Ectodermal cell (in vitro differentiated cells): ENCODE measurements around the gene SMURF1.

Experiments used
- H3K27ac ChIP-seq: 2 replicates; pipeline ENCODE4 v1.7.0; 2013; ENCODE audit warnings: mild to moderate bottlenecking, low read depth, low read length; ENCODE audit not compliant: insufficient read depth, poor library complexity, severe bottlenecking
- H3K27me3 ChIP-seq: 2 replicates; pipeline ENCODE4 v1.7.0; 2013; ENCODE audit warnings: mild to moderate bottlenecking, low read length; ENCODE audit not compliant: insufficient read depth, control insufficient read depth, poor library complexity, severe bottlenecking
- H3K36me3 ChIP-seq: one replicate; pipeline ENCODE4 v1.7.0; 2013; ENCODE audit warnings: low read length; ENCODE audit not compliant: control insufficient read depth, insufficient read depth
- H3K4me1 ChIP-seq: one replicate; pipeline ENCODE4 v1.7.0; 2013; ENCODE audit warnings: low read length; ENCODE audit not compliant: control insufficient read depth, insufficient read depth
- H3K4me3 ChIP-seq: 2 replicates; pipeline ENCODE4 v1.7.0; 2013; ENCODE audit warnings: low read depth, low read length, control low read depth; ENCODE audit not compliant: insufficient read depth
- H3K9me3 ChIP-seq: 2 replicates; pipeline ENCODE4 v1.7.0; 2013; ENCODE audit warnings: mild to moderate bottlenecking, low read length, moderate library complexity; ENCODE audit not compliant: control insufficient read depth
- WGBS, 2 experiments: methylation state at CpG; one replicate each; pipeline ENCODE4 v1.1.7; 2013; ENCODE audit warnings: missing lambda C conversion rate in 2 of 2; 5-methylcytosine and 5-hydroxymethylcytosine counted together

The SMURF1 gene

GRCh38 chr7:99041526-99041925 is 102.4 kb downstream of the SMURF1 start:
- H3K27ac ChIP-seq, result no peak overlapping the region
- WGBS, 2 experiments, result 93 to 95% methylated on average over 11 of the region's 11 CpGs
- H3K36me3 ChIP-seq, result peaks cover 32% of the 10 kb centered on the region

GRCh38 chr7:99040104-99040958 is 103.6 kb downstream of the SMURF1 start:
- Histone ChIP-seq H3K27ac (no peak overlapping the region), H3K4me1 (no peaks in the 10 kb centered on the region), H3K36me3 (peaks cover 39% of the 10 kb centered on the region), H3K27me3 (no peaks in the 10 kb centered on the region), H3K9me3 (no peaks in the 10 kb centered on the region), H3K4me3 (no peak overlapping the region)
- WGBS, 2 experiments, result 80 to 83% methylated on average over 31 of the region's 31 CpGs

More at GRCh38 chr7:99041526-99041925, 102.4 kb downstream of the SMURF1 start:
- Histone ChIP-seq H3K4me3 (no peak overlapping the region), H3K9me3 (no peaks in the 10 kb centered on the region), H3K4me1 (no peaks in the 10 kb centered on the region), H3K27me3 (no peaks in the 10 kb centered on the region)

- Histone ChIP-seq H3K4me1 (no peaks in the 10 kb centered on the region), H3K4me3 (no peak overlapping the region), H3K36me3 (peaks cover 48% of the 10 kb centered on the region), H3K27ac (no peak overlapping the region), H3K27me3 (no peaks in the 10 kb centered on the region), H3K9me3 (no peaks in the 10 kb centered on the region)
- WGBS, 2 experiments, result 95% methylated on average over 8 of the region's 8 CpGs
Observed at GRCh38 chr7:99039384-99039891, 104.5 kb downstream of the SMURF1 start.

GRCh38 chr7:99038086-99038855 is 105.6 kb downstream of the SMURF1 start:
- peaks cover 41% of the 10 kb centered on the region for H3K36me3 ChIP-seq
- 95% methylated on average over 25 of the region's 25 CpGs for WGBS, 2 experiments

GRCh38 chr7:99037327-99037940 is 106.5 kb downstream of the SMURF1 start:
- no peaks in the 10 kb centered on the region for H3K27me3 ChIP-seq
- H3K27ac ChIP-seq, result no peak overlapping the region
- peaks cover 41% of the 10 kb centered on the region for H3K36me3 ChIP-seq
- H3K4me1 ChIP-seq, result no peaks in the 10 kb centered on the region
- H3K4me3 ChIP-seq, result no peak overlapping the region
- 94 to 96% methylated on average over 16 of the region's 16 CpGs for WGBS, 2 experiments
- no peaks in the 10 kb centered on the region for H3K9me3 ChIP-seq

More at GRCh38 chr7:99038086-99038855, 105.6 kb downstream of the SMURF1 start:
- H3K4me1 ChIP-seq, result no peaks in the 10 kb centered on the region
- no peak overlapping the region for H3K4me3 ChIP-seq
- H3K27ac ChIP-seq, result no peak overlapping the region
- H3K27me3 ChIP-seq, result no peaks in the 10 kb centered on the region
- no peaks in the 10 kb centered on the region for H3K9me3 ChIP-seq

GRCh38 chr7:99036546-99037111 is 107.3 kb downstream of the SMURF1 start:
- peaks cover 36% of the 10 kb centered on the region for H3K36me3 ChIP-seq
- no peaks in the 10 kb centered on the region for H3K9me3 ChIP-seq
- WGBS, 2 experiments, result 82 to 84% methylated on average over 11 of the region's 11 CpGs
- H3K4me1 ChIP-seq, result no peaks in the 10 kb centered on the region
- H3K27me3 ChIP-seq, result no peaks in the 10 kb centered on the region
- no peak overlapping the region for H3K27ac ChIP-seq
- no peak overlapping the region for H3K4me3 ChIP-seq

- H3K4me3 ChIP-seq, result no peak overlapping the region
- no peaks in the 10 kb centered on the region for H3K27me3 ChIP-seq
- WGBS, 2 experiments, result 96 to 97% methylated on average over 26 of the region's 26 CpGs
- no peaks in the 10 kb centered on the region for H3K4me1 ChIP-seq
- no peak overlapping the region for H3K27ac ChIP-seq
- no peaks in the 10 kb centered on the region for H3K9me3 ChIP-seq
- H3K36me3 ChIP-seq, result peaks cover 37% of the 10 kb centered on the region
Observed at GRCh38 chr7:99035723-99036545, 108.0 kb downstream of the SMURF1 start.

GRCh38 chr7:99034932-99035722 is 108.8 kb downstream of the SMURF1 start:
- Histone ChIP-seq H3K9me3 (no peaks in the 10 kb centered on the region), H3K27ac (no peak overlapping the region), H3K36me3 (peaks cover 45% of the 10 kb centered on the region), H3K4me1 (no peaks in the 10 kb centered on the region), H3K4me3 (no peak overlapping the region), H3K27me3 (no peaks in the 10 kb centered on the region)
- 96 to 97% methylated on average over 30 of the region's 30 CpGs for WGBS, 2 experiments

GRCh38 chr7:99033765-99034164 is 110.1 kb downstream of the SMURF1 start:
- Histone ChIP-seq H3K27ac (no peak overlapping the region), H3K4me1 (no peaks in the 10 kb centered on the region), H3K9me3 (no peaks in the 10 kb centered on the region), H3K4me3 (no peak overlapping the region), H3K36me3 (peaks cover 53% of the 10 kb centered on the region), H3K27me3 (no peaks in the 10 kb centered on the region)
- 92 to 94% methylated on average over 4 of the region's 4 CpGs for WGBS, 2 experiments
